NT2/D1 (cell line): ENCODE measurements around the gene RPL19.
A peak's percentile ranks its signal among the peaks of the same experiment; 100 is the strongest.

Experiments used
- DNase-seq: peaks from one replicate; pipeline ENCODE4 v3.0.0-alpha.2; 2011; ENCODE audit warnings: low read depth, low spot score
- H3K27me3 ChIP-seq: 2 replicates; pipeline ENCODE4 v1.6.0; 2011; ENCODE audit warnings: mild to moderate bottlenecking; ENCODE audit not compliant: insufficient read length, insufficient read depth
- H3K36me3 ChIP-seq: 2 replicates; pipeline ENCODE4 v1.6.1; 2011; ENCODE audit warnings: mild to moderate bottlenecking, low read length, mixed read lengths; ENCODE audit not compliant: insufficient read depth, insufficient read length
- H3K4me1 ChIP-seq: 2 replicates; pipeline ENCODE4 v1.5.1; 2011; ENCODE audit not compliant: insufficient read depth, insufficient read length
- H3K4me3 ChIP-seq: 2 replicates; pipeline ENCODE4 v1.5.1; 2011; ENCODE audit warnings: low read depth; ENCODE audit not compliant: insufficient read length
- H3K9ac ChIP-seq: 2 replicates; pipeline ENCODE4 v1.6.0; 2011; ENCODE audit warnings: low read depth; ENCODE audit not compliant: insufficient read length
- H3K9me3 ChIP-seq: 2 replicates; pipeline ENCODE4 v1.5.1; 2011; ENCODE audit warnings: mild to moderate bottlenecking, low read length; ENCODE audit not compliant: insufficient read depth
- SUZ12 ChIP-seq: IDR thresholded peaks from 2 replicates; pipeline ENCODE4 v1.6.1; 2011; ENCODE audit not compliant: insufficient read length, insufficient read depth; ENCODE audit errors: extremely low read depth
- YY1 ChIP-seq: IDR thresholded peaks from 2 replicates; pipeline ENCODE4 v1.6.1; 2011; ENCODE audit not compliant: insufficient read length, insufficient read depth
- ZNF274 ChIP-seq: IDR thresholded peaks from 2 replicates; pipeline ENCODE4 v1.6.1; 2011; ENCODE audit warnings: mild to moderate bottlenecking, low read depth, low read length

Gene RPL19

DNA sequence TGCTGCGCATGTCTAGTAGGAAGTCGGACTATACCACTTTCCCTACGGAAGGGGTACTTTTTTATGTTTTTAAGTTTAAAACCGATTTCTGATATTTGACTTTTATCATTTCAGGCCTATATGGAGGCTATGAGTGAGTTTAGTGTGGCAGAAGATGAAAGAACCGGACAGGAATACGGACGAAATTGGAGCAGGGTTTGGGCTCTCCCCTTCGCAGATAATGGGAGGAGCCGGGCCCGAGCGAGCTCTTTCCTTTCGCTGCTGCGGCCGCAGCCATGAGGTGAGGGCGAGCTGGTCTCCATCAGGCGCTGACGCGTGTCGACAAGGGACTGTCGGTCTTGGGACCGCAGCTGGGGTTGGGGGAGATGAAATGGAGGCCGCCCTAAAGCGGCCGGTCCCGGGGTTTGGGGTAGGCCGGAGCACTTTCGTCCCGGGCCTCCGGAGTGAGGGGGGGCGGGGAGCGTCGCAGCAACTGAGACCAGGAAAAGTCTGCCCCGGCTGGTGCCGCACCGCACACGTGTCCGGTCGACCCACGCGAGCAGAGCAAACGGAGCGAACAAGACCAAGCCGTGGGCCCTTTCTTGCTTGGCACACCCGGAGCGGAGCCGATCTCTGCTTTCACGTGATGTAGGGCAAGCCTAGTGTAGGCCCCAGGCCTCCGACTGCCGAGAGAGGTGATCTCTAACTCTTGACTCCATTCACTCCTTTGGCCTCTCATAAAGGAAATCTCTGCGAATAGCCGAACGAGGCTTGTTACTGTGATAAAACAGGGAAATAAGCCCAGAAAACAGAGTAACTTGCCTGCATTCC lies at the start of gene RPL19:
Gene RPL19, plus strand, starts transcription at position 214 of the 810 bp plus-strand sequence. Its CDS starts 62 bp downstream, at position 276.
- no peak for TF ChIP-seq SUZ12
- TF ChIP-seq ZNF274, result no peak
- no peak for TF ChIP-seq YY1
- no peak for DNase-seq
- peaks cover 48% of the 10 kb centered on the region for H3K36me3 ChIP-seq
- no peaks in the 10 kb centered on the region for H3K9me3 ChIP-seq
- peak within 1 kb of the TSS; percentile 87 for H3K4me3 ChIP-seq
- H3K27me3 ChIP-seq, result no peaks in the 10 kb centered on the region
- peak within 1 kb of the TSS; percentile 97 for H3K9ac ChIP-seq
- peaks cover 19% of the 10 kb centered on the region for H3K4me1 ChIP-seq

DNA sequence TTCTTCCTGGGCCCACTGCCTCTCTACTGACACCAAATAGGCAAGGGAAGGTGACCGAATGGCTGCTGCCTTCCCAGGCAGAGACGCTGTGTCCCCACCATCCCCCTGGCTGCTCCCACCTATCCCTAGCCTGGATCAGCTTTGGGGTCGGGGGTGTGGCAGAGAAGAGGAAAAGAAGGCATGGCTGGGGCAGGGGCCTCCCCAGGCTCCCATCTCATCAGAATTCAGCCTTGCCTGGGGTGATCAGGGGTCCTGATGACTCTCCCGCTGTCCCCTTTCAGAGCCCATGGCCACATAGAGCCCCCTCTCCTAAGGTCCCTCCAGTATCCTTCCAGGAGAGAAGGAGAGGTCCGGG lies 49.3 kb upstream of the RPL19 start:
- no peak for DNase-seq
- no peak for TF ChIP-seq SUZ12
- TF ChIP-seq ZNF274, result no peak
- TF ChIP-seq YY1, result no peak
- Histone ChIP-seq H3K9me3 (no peaks in the 10 kb centered on the region), H3K27me3 (peaks cover 33% of the 10 kb centered on the region), H3K4me1 (peaks cover 6% of the 10 kb centered on the region), H3K9ac (peak overlapping the region; percentile 67), H3K36me3 (no peaks in the 10 kb centered on the region), H3K4me3 (peak overlapping the region; percentile 45)

DNA sequence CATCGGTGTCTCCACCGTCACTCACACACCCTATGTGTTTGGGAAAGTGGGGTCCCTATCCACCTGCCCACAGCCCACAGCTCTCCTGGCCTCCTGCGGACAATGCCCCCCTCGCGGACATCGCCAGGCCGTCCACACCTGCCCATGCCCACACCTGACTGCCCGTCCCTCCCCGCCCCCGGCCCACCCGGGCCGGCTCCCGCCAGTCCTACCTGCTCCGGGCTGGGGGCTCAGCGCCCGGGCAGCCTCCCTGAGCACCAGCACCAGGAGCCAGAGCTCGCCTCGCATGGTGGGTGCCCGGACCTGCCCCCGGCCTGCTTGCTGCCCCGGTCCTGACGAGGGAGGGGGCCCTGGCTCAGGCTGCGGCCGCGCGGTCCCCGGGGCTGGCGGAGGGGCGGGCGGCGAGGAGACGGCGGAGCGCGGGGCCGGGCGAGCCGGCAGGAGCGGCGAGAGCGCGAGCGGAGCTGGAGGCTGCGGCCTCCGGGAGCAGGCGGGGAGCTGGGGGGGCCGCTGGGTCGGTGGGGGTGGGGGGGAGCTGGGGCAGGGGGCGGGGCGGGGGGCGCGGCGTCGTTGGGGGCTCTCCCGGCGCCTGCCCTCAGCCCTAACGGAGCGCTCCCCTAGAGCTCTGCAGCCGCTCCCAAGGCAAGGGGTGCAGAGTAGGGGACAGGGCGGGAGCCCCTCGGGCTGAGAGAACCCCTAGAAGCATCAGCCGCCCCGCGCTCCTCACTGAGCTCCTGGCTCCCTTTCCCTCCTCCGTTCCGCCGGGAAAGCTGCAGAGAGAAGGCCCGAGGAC lies 48.7 kb upstream of the RPL19 start, which contains the start of gene PLXDC1:
Gene PLXDC1, minus strand, starts transcription at position 488 of the 793 bp plus-strand sequence. Its CDS starts 200 bp downstream, at position 288.
- peak within 1 kb of the TSS; percentile 45 for H3K4me3 ChIP-seq
- no peak for DNase-seq
- H3K9ac ChIP-seq, result peak within 1 kb of the TSS; percentile 74
- no peaks in the 10 kb centered on the region for H3K36me3 ChIP-seq
- no peaks in the 10 kb centered on the region for H3K9me3 ChIP-seq
- H3K27me3 ChIP-seq, result peaks cover 33% of the 10 kb centered on the region
- H3K4me1 ChIP-seq, result peaks cover 6% of the 10 kb centered on the region
- no peak for TF ChIP-seq SUZ12
- TF ChIP-seq YY1, result no peak
- TF ChIP-seq ZNF274, result no peak

DNA sequence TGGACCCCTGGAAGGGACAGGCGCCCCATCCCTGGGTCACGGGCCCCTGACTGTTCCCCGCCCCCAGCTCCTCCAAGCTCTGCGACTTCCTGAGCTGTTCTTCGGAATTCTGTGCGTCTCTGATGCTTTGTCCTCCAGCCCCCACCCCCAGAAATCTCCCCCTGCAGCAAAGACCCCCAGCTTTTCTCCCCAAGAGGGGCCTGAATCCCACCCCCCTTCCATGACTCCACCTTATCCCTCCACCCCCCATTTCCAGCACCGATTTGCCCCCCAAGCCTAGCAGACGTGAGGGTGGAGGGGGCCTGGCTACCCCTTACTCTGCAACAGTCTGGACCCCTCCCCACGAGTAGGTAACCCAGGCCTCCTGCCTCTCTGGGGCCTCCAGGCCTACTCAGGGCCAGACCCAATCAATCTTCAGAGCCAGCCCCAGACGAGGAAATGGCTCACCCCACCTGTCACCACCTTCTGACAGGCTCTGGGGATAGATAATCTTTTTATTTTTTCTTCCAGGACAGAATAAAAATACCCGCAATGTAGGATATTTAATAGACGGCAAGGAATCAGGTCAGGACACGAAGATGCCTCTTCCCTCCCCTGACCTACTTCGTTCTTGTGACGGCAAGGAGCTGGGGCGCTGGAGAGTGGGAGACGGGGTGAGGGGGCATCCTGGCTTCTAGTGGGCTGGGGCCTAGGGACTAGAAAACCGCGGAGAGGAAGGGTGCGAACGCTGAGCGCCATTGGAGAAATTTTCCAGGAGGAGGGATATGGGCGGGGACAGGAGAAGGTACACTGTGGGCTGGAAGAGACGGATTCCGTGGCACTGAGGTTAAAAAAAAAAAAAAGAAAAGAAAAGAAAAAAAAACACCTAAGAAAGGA lies 47.9 kb upstream of the RPL19 start:
- H3K4me3 ChIP-seq, result peak overlapping the region; percentile 45
- no peaks in the 10 kb centered on the region for H3K9me3 ChIP-seq
- no peaks in the 10 kb centered on the region for H3K36me3 ChIP-seq
- peak overlapping the region; percentile 74 for H3K9ac ChIP-seq
- DNase-seq, result no peak
- TF ChIP-seq SUZ12 (no peak), YY1 (no peak), ZNF274 (no peak)
- H3K27me3 ChIP-seq, result peaks cover 33% of the 10 kb centered on the region
- H3K4me1 ChIP-seq, result peaks cover 11% of the 10 kb centered on the region

DNA sequence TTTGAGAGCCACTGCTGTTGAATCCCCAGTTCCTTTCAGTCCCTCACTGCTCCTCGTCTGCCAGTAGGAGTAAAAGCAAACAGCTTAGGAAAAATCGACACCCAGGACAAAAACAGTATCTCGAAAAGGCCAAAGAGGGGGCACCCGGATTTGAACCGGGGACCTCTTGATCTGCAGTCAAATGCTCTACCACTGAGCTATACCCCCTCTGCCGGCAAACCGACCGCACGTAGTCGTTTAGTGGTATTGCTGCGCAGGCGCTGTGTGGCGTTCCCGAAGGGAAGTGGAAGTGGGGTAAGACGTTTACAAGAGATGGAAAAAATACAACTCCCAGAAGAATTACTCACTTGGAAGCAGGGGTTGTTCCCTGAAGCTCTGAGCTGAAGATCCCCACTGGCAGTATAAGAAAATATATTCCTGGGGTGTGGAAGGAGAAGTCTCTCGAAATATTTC lies 46.5 kb upstream of the RPL19 start:
- peak overlapping the region; percentile 75 for H3K4me3 ChIP-seq
- H3K9ac ChIP-seq, result peak overlapping the region; percentile 94

DNA sequence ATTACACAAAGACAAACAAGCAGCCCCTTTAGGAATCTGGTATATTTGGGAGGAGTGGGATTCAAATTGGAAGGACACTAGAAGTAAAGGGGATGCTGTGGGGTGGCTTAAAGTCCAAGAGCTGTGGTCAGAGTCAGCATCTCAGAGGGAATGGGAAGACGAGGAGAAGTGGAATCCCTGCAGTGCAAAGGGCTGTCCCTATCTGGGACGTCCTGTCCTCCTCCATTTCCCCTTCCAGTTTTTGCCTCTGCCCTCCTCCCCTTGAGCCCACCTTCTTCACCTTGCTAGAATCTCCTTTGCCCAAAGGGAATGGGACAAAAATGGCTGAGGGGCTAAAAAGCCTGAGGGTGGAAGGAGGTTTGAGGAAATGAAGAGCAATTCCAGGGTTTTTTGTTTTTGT lies 44.4 kb upstream of the RPL19 start:
- no peak for TF ChIP-seq SUZ12
- TF ChIP-seq ZNF274, result no peak
- TF ChIP-seq YY1, result no peak

More for the DNA sequence above, 46.5 kb upstream of the RPL19 start:
- H3K4me1 ChIP-seq, result peaks cover 11% of the 10 kb centered on the region
- TF ChIP-seq ZNF274, result no peak
- no peak for TF ChIP-seq SUZ12
- no peak for TF ChIP-seq YY1
- H3K36me3 ChIP-seq, result no peaks in the 10 kb centered on the region
- no peak for DNase-seq
- H3K27me3 ChIP-seq, result peaks cover 33% of the 10 kb centered on the region
- H3K9me3 ChIP-seq, result no peaks in the 10 kb centered on the region

More for the DNA sequence above, 44.4 kb upstream of the RPL19 start:
- Histone ChIP-seq H3K4me3 (no peak overlapping the region), H3K4me1 (peaks cover 11% of the 10 kb centered on the region), H3K27me3 (peaks cover 15% of the 10 kb centered on the region), H3K9ac (no peak overlapping the region), H3K36me3 (no peaks in the 10 kb centered on the region), H3K9me3 (no peaks in the 10 kb centered on the region)
- no peak for DNase-seq
